Omental fat pad (tissue), 4 donors: ENCODE data around the gene PPCS. TPM values are rescaled to one million over a fixed set of nuclear protein-coding genes. Genes with fewer than 3 reads are reported as not detected.
A peak's percentile ranks its signal among the peaks of the same experiment; 100 is the strongest.

Experiments
- ATAC-seq: fragments of 150-250 bp; one replicate; pipeline ENCODE4 v1.9.1; 2016; ENCODE audit warnings: mild to moderate bottlenecking, moderate library complexity; ENCODE audit not compliant: low FRiP score
- DNase-seq: peaks from one replicate; pipeline ENCODE4 v3.0.0-alpha.2; 2019; ENCODE audit warnings: low spot score
- CTCF ChIP-seq, 3 donors: fragments of 450-650 bp; IDR thresholded peaks; one replicate each; pipeline ENCODE4 v1.5.1; 2016 to 2017; ENCODE audit warnings: antibody characterized with exemption in 3 of 3, mild to moderate bottlenecking in 3 of 3, moderate library complexity in 2 of 3
- total RNA-seq, 4 donors: library from RNA; depleted of rRNA; stranded (reverse); fragments of >200 nt; gene quantifications; one replicate each; pipeline ENCODE4 v1.1.0, GENCODE V29; 2016

Gene PPCS
- total RNA-seq, 4 donors from 2014 or later: 42.0 to 57.3 (median 43.8) TPM

- ATAC-seq: no peak
- no peak for TF ChIP-seq CTCF (IDR thresholded peaks at IDR 0.05)
Measured at GRCh38 chr1:42449256-42449655, 7.1 kb upstream of the PPCS start.

GRCh38 chr1:42450061-42450460 is 6.3 kb upstream of the PPCS start:
- ATAC-seq (no peak), DNase-seq (no peak)
- TF ChIP-seq CTCF (IDR thresholded peaks at IDR 0.05): no peak

More at GRCh38 chr1:42449256-42449655, 7.1 kb upstream of the PPCS start:
- no peak for DNase-seq

GRCh38 chr1:42453386-42453785 is 3.0 kb upstream of the PPCS start:
- ATAC-seq (no peak), DNase-seq (no peak)
- TF ChIP-seq CTCF (IDR thresholded peaks at IDR 0.05): no peak

GRCh38 chr1:42454403-42454802 is 1.9 kb upstream of the PPCS start:
- DNase-seq: no peak
- ATAC-seq: no peak
- TF ChIP-seq CTCF (IDR thresholded peaks at IDR 0.05): no peak

- peak; percentile 58 for ATAC-seq
- no peak for TF ChIP-seq CTCF (IDR thresholded peaks at IDR 0.05)
- DNase-seq: peak; percentile 25
Measured at GRCh38 chr1:42456754-42457089, 379 bp downstream of the PPCS start.

- TF ChIP-seq CTCF (IDR thresholded peaks at IDR 0.05): no peak
- DNase-seq (no peak), ATAC-seq (no peak)
Measured at GRCh38 chr1:42461196-42461595, 4.9 kb downstream of the PPCS start.

- ATAC-seq: peak; percentile 100
- peak; percentile 82 for DNase-seq
- TF ChIP-seq CTCF (IDR thresholded peaks at IDR 0.05): no peak
Measured at GRCh38 chr1:42462828-42463763, 6.8 kb downstream of the PPCS start, which contains the start of gene CCDC30. CCDC30 (plus strand) TSS chr1:42463286; CDS start chr1:42480552, 17,266 bp downstream.
